Sigmoid colon (tissue), 7 donors: Measurements from ENCODE around the gene CDC42BPG. TPM values are rescaled to one million over a fixed set of nuclear protein-coding genes. Genes with fewer than 3 reads are reported as not detected.

Experiments
- DNase-seq: peaks from one replicate; pipeline ENCODE4 v3.0.0-alpha.2; 2019
- H3K27ac ChIP-seq, 4 donors: fragments of 200-600 bp; sonication (generic); one replicate each; pipeline ENCODE4 v1.5.1; 2016 to 2019; ENCODE audit warnings: mild to moderate bottlenecking in 1 of 4
- H3K27me3 ChIP-seq, 3 donors: fragments of 200-600 bp; sonication (generic); one replicate each; pipeline ENCODE4 v1.5.1; 2019; ENCODE audit warnings: mild to moderate bottlenecking in 1 of 3
- H3K36me3 ChIP-seq, 4 donors: fragments of 200-600 bp; sonication (generic); one replicate each; pipeline ENCODE4 v1.5.1; 2016 to 2019
- H3K4me1 ChIP-seq, 4 donors: fragments of 200-600 bp; sonication (generic); one replicate each; pipeline ENCODE4 v1.5.1; 2017 to 2019
- H3K4me3 ChIP-seq, 4 donors: fragments of 200-600 bp; sonication (generic); one replicate each; pipeline ENCODE4 v1.5.1; 2017 to 2019; ENCODE audit warnings: mild to moderate bottlenecking in 2 of 4, moderate library complexity in 1 of 4
- H3K9me3 ChIP-seq, 4 donors: fragments of 200-600 bp in 3 of 4; sonication (generic) in 3 of 4; one replicate each; pipeline versions ENCODE4 v1.5.1 to v1.6.1; 2013 to 2019
- CTCF ChIP-seq, 4 experiments: fragments of 450-650 bp in 3 of 4; fragments of 200-600 bp in 1 of 4; IDR thresholded peaks; one replicate each; pipeline ENCODE4 v1.5.1; 2016 to 2019; ENCODE audit warnings: antibody characterized with exemption in 4 of 4, mild to moderate bottlenecking in 3 of 4, moderate library complexity in 2 of 4
- EP300 ChIP-seq, 4 donors: sonication (generic); formaldehyde crosslinking; IDR thresholded peaks; one replicate each; pipeline ENCODE4 v1.6.1; 2017; ENCODE audit warnings: antibody characterized with exemption in 4 of 4
- POLR2A ChIP-seq, 2 donors: fragments of 450-650 bp; IDR thresholded peaks; one replicate each; pipeline ENCODE4 v1.6.1; 2016; ENCODE audit warnings: antibody characterized with exemption in 2 of 2, mild to moderate bottlenecking in 2 of 2, moderate library complexity in 2 of 2
- POLR2AphosphoS5 ChIP-seq, 4 donors: sonication (generic); formaldehyde crosslinking; IDR thresholded peaks; one replicate each; pipeline ENCODE4 v1.6.1; 2017; ENCODE audit warnings: antibody characterized with exemption in 4 of 4
- WGBS, 2 donors: extraction: QIAGEN DNeasy Blood & Tissue Kit; methylation state at CpG; one replicate each; pipeline ENCODE4 v1.1.7; 2013; 5-methylcytosine and 5-hydroxymethylcytosine counted together
- intact Hi-C: fragments of 100-400 bp; cut with DNase I; formaldehyde crosslinking; loops from one replicate; pipeline ENCODE4 v1.15.1; 2023
- polyA plus RNA-seq, 3 donors: library from polyadenylated mRNA; stranded (reverse); fragments of 200-250 nt; gene quantifications; one replicate each; pipeline ENCODE4 v1.2.3, GENCODE V29; 2013
- total RNA-seq, 4 donors: library from RNA; depleted of rRNA; stranded (reverse); fragments of >200 nt; gene quantifications; one replicate each; pipeline ENCODE4 v1.1.0, GENCODE V29; 2016
- donor health status: healthy with polysubstance abuse.
- donor health status: Bipolar disorder and iron deficiency.
- donor health status: healthy.

The CDC42BPG gene
- total and polyA plus RNA-seq, 7 donors: 0.16 to 39.8 (median 10.3) TPM; not detected in 1

GRCh38 chr11:64778223-64778472 is 66.3 kb downstream of the CDC42BPG start:
- peak overlapping the region; percentile 96 to 99 (median 98) for H3K4me3 ChIP-seq
- H3K9me3 ChIP-seq: no peaks in the 10 kb centered on the region
- 1% methylated on average over 28 of the region's 28 CpGs for WGBS, 2 donors
- peak overlapping the region; percentile 99 to 100 (median 100) for H3K27ac ChIP-seq
- TF ChIP-seq POLR2A (IDR thresholded peaks at IDR 0.05): no peak
- no peak for TF ChIP-seq POLR2AphosphoS5 (IDR thresholded peaks at IDR 0.05)
- no peak for TF ChIP-seq CTCF (IDR thresholded peaks at IDR 0.05)
- no peak for TF ChIP-seq EP300 (IDR thresholded peaks at IDR 0.05)
- DNase-seq: no peak
- no peaks in the 10 kb centered on the region for H3K27me3 ChIP-seq
- H3K4me1 ChIP-seq: peaks cover 0 to 47% (median 41%) of the 10 kb centered on the region in 4 donors
- peaks cover 24 to 34% (median 29%) of the 10 kb centered on the region in 4 donors for H3K36me3 ChIP-seq
- intact Hi-C loops: loop anchor here (2.0 kb wide), 1 partner anchor 33 kb away; the partner anchor contains the start of gene RASGRP2

GRCh38 chr11:64777449-64778222 is 66.8 kb downstream of the CDC42BPG start:
- TF ChIP-seq POLR2AphosphoS5 (IDR thresholded peaks at IDR 0.05) (peak in 3 of 4 donors; percentile 32 to 59 (median 45)), CTCF (IDR thresholded peaks at IDR 0.05) (no peak)
- intact Hi-C loops: loop anchor here (2.0 kb wide), 1 partner anchor 33 kb away; the partner anchor contains the start of gene RASGRP2

GRCh38 chr11:64776875-64777274 is 67.6 kb downstream of the CDC42BPG start:
- Histone ChIP-seq H3K27ac (peak overlapping the region; percentile 99 to 100 (median 100)), H3K9me3 (no peaks in the 10 kb centered on the region), H3K4me1 (peaks cover 0 to 60% (median 50%) of the 10 kb centered on the region in 4 donors), H3K36me3 (peaks cover 30 to 47% (median 39%) of the 10 kb centered on the region in 4 donors), H3K27me3 (no peaks in the 10 kb centered on the region), H3K4me3 (peak overlapping the region; percentile 96 to 99 (median 98))
- TF ChIP-seq CTCF (IDR thresholded peaks at IDR 0.05) (no peak), POLR2A (IDR thresholded peaks at IDR 0.05) (no peak), POLR2AphosphoS5 (IDR thresholded peaks at IDR 0.05) (no peak)
- WGBS, 2 donors: 10 to 15% methylated on average over 3 of the region's 3 CpGs
- intact Hi-C loops: no loop called here
- DNase-seq: peak; percentile 55

More at GRCh38 chr11:64777449-64778222, 66.8 kb downstream of the CDC42BPG start:
- no peaks in the 10 kb centered on the region for H3K27me3 ChIP-seq
- H3K4me3 ChIP-seq: peak overlapping the region; percentile 96 to 99 (median 98)
- H3K9me3 ChIP-seq: no peaks in the 10 kb centered on the region
- peak; percentile 91 for DNase-seq
- H3K27ac ChIP-seq: peak overlapping the region; percentile 99 to 100 (median 100)
- 1% methylated on average over 98 of the region's 98 CpGs for WGBS, 2 donors
- peaks cover 0 to 53% (median 46%) of the 10 kb centered on the region in 4 donors for H3K4me1 ChIP-seq
- H3K36me3 ChIP-seq: peaks cover 30 to 40% (median 34%) of the 10 kb centered on the region in 4 donors

GRCh38 chr11:64776425-64776824 is 68.0 kb downstream of the CDC42BPG start:
- peaks cover 0 to 65% (median 52%) of the 10 kb centered on the region in 4 donors for H3K4me1 ChIP-seq
- intact Hi-C loops: no loop called here
- TF ChIP-seq POLR2AphosphoS5 (IDR thresholded peaks at IDR 0.05) (no peak), CTCF (IDR thresholded peaks at IDR 0.05) (no peak), EP300 (IDR thresholded peaks at IDR 0.05) (no peak), POLR2A (IDR thresholded peaks at IDR 0.05) (no peak)
- DNase-seq: no peak
- peaks cover 30 to 52% (median 42%) of the 10 kb centered on the region in 4 donors for H3K36me3 ChIP-seq
- no peaks in the 10 kb centered on the region for H3K9me3 ChIP-seq
- H3K4me3 ChIP-seq: peak overlapping the region in 1 of 4 donors; percentile 98
- no peaks in the 10 kb centered on the region for H3K27me3 ChIP-seq
- peak overlapping the region in 3 of 4 donors; percentile 99 to 100 (median 100) for H3K27ac ChIP-seq
- 63 to 78% methylated on average over 6 of the region's 6 CpGs for WGBS, 2 donors
